GM10266 (cell line): ENCODE data around the gene LRRC72.

Experiments
- DNase-seq: peaks from one replicate; pipeline ENCODE4 v3.0.0; 2012; ENCODE audit errors: extremely low spot score
- TF ChIP-seq, protein P1 (sequence below): IDR thresholded peaks from 2 replicates; pipeline ENCODE4 v1.5.1; 2012; ENCODE audit warnings: mild to moderate bottlenecking, low read depth; ENCODE audit not compliant: control insufficient read depth, insufficient read depth; ENCODE audit errors: missing control alignments

Gene LRRC72

DNA sequence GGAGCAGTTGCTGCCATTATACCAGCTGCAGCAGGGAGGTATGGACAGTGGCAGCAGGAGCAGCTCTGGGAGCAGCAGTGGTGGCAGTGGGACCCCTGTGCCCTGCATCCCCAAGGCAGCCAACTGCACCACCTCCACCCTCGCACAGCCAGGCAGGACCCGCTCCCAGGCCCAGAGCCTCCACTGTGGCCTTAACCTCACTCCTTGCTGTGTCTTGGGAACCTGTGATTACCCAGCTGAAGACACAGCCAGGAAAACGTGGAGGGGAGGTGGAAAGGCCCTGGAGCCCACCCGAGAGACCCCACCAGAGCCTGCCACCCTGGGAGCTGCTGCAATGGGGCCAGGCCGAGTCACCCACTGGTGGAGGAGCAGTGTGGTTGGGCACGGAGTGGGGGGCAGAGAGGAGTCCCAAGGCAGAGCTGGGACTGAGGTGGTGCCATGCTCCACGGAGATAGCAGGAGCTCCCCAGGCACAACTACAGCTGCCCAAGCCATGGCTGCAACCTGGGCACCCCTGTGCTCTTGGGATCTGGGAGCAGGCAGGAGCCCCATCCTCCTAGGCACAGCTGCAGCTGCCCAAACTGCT lies 20.4 kb downstream of the LRRC72 start:
- TF ChIP-seq, protein P1, sequence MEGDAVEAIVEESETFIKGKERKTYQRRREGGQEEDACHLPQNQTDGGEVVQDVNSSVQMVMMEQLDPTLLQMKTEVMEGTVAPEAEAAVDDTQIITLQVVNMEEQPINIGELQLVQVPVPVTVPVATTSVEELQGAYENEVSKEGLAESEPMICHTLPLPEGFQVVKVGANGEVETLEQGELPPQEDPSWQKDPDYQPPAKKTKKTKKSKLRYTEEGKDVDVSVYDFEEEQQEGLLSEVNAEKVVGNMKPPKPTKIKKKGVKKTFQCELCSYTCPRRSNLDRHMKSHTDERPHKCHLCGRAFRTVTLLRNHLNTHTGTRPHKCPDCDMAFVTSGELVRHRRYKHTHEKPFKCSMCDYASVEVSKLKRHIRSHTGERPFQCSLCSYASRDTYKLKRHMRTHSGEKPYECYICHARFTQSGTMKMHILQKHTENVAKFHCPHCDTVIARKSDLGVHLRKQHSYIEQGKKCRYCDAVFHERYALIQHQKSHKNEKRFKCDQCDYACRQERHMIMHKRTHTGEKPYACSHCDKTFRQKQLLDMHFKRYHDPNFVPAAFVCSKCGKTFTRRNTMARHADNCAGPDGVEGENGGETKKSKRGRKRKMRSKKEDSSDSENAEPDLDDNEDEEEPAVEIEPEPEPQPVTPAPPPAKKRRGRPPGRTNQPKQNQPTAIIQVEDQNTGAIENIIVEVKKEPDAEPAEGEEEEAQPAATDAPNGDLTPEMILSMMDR: no peak

GRCh38 chr7:16548428-16548827 lies 21.8 kb downstream of the LRRC72 start:
- DNase-seq: no peak
- TF ChIP-seq, protein P1: no peak

More for the DNA sequence above, 20.4 kb downstream of the LRRC72 start:
- no peak for DNase-seq

DNA sequence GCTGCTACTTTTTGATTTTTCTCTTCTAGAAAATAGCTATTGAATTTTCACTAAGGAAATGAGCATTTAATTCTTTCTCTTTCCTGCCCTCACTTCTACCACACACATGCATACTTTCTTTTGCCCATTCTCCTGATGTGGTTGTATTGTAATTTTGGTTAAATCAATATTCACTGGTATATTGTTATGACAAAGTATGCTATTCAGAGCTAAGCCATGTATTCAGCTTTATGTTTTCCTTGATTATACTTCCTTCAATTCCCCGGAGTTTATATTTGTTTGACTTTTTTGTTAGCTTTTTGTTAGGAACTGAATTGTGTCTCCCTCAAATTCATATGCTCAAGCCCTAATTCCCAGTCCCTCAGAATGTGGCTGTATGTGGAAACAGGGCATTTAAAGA lies 24.0 kb downstream of the LRRC72 start:
- DNase-seq: no peak
- TF ChIP-seq, protein P1: no peak

DNA sequence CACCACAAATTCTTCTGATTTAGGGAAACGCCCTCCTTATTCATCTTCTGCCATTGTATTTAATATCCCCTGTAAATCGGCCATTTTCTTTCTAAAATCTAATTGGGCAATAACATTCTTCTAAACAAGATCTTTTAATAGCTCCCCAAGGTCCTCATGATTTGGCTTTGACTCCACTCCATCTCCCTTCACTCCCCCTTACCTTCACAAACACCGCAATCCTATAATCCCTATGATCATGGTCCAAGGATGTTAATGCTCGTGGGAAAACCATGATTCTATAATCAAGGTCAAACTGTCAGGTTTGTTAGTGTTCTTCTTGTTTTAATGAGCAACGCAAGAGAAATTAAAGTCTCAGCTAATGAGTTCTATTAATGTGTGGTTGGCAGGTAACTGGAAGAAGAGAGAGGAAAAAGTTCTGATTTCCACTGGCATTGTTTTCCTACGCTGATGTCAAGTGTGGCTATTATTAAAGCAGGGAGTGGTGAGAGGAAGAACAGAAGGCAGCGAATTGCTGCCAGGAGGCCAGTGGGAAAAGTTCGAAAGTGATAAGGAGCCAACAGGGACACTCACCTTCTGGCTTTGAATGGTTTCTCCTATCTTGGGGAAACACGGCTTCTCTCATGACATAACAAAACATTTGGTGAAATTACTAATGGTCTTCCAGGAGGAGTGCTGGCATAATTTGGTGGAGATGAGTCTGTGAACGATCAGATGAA lies 28.1 kb downstream of the LRRC72 start:
- TF ChIP-seq, protein P1: no peak
- no peak for DNase-seq

DNA sequence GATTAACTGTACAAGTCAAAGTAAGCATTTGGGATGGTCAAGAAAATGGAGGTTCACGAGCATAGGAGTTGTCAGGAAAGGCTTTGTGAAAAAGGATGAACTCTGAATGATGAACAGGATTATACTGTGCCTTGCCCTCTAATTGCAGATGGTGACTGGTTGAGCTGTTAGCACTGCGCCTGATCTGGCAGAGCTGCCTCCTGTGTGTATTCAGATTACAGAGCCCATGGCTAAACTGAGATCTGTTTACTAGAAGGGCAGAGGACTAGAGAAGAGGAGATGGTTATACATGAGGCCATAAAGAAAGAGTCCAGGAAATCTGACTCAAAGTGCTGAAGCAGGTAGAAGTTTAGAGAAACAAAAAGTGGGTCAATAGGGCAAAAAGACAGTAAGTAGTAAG lies 29.7 kb downstream of the LRRC72 start:
- DNase-seq: no peak
- TF ChIP-seq, protein P1: no peak

- TF ChIP-seq, protein P1: no peak
- no peak for DNase-seq
These were observed 32.2 kb downstream of the LRRC72 start for GRCh38 chr7:16558761-16559302.
